Naive thymus-derived CD4-positive, alpha-beta T cell (primary cell): ENCODE results near the gene INPP5B. TPM values are rescaled to one million over a fixed set of nuclear protein-coding genes. Genes with fewer than 3 reads are reported as not detected.

Experiments used
- ATAC-seq: fragments of 150-1000 bp; cut with Tn5 transposase; 2 replicates; pipeline ENCODE4 v1.10.0; 2021; ENCODE audit warnings: mild to moderate bottlenecking, moderate library complexity
- CTCF ChIA-PET: fragments of 350-600 bp; sonication (Branson Sonifier 250); formaldehyde crosslinking; loops from one replicate; lab custom pipeline; 2021; ENCODE audit warnings: antibody characterized with exemption; lab: Charles Lee
- POLR2A ChIA-PET: fragments of 350-600 bp; sonication (Branson Sonifier 250); formaldehyde crosslinking; loops from one replicate; lab custom pipeline; 2021; ENCODE audit warnings: antibody characterized with exemption, inconsistent platforms; lab: Charles Lee
- DNase-seq, 9 donors: peaks; one replicate each; pipeline versions ENCODE4 v3.0.0 to v3.0.0-alpha.2; 2020 to 2022; ENCODE audit warnings: mixed read lengths in 1 of 9
- H3K27ac ChIP-seq: one replicate; pipeline ENCODE4 v1.7.0; 2013; ENCODE audit warnings: mild to moderate bottlenecking, low read depth, low read length, moderate library complexity
- H3K27me3 ChIP-seq, 2 donors: one replicate each; pipeline ENCODE4 v1.7.0; 2013; ENCODE audit warnings: low read length in 2 of 2, mild to moderate bottlenecking in 2 of 2, moderate library complexity in 2 of 2; ENCODE audit not compliant: control insufficient read depth in 2 of 2, insufficient read depth in 2 of 2
- H3K36me3 ChIP-seq, 3 experiments: 1 replicate in 2 of 3; 2 replicates in 1 of 3; pipeline ENCODE4 v1.7.0; 2013; ENCODE audit warnings: low read length in 3 of 3, mild to moderate bottlenecking in 3 of 3, moderate library complexity in 1 of 3; ENCODE audit not compliant: insufficient read depth in 3 of 3, control insufficient read depth in 2 of 3
- H3K4me1 ChIP-seq, 2 donors: one replicate each; pipeline ENCODE4 v1.7.0; 2013; ENCODE audit warnings: low read length in 2 of 2, mild to moderate bottlenecking in 2 of 2, moderate library complexity in 1 of 2; ENCODE audit not compliant: control insufficient read depth in 2 of 2, insufficient read depth in 2 of 2
- H3K4me3 ChIP-seq: 2 replicates; pipeline ENCODE4 v1.7.0; 2013; ENCODE audit warnings: mild to moderate bottlenecking, low read length
- H3K9me3 ChIP-seq, 3 experiments: 1 replicate in 2 of 3; 2 replicates in 1 of 3; pipeline ENCODE4 v1.7.0; 2013; ENCODE audit warnings: low read length in 3 of 3; ENCODE audit not compliant: control insufficient read depth in 2 of 3
- H3K27ac Mint-ChIP-seq, 9 donors: one replicate each; pipeline ENCODE4 v1.8.0; 2020 to 2022; ENCODE audit warnings: mixed read lengths in 9 of 9, mild to moderate bottlenecking in 8 of 9, moderate library complexity in 5 of 9, inconsistent platforms in 2 of 9
- H3K27me3 Mint-ChIP-seq, 5 donors: one replicate each; pipeline ENCODE4 v1.8.0; 2021 to 2022; ENCODE audit warnings: mixed read lengths in 5 of 5, mild to moderate bottlenecking in 1 of 5
- H3K36me3 Mint-ChIP-seq, 5 donors: one replicate each; pipeline ENCODE4 v1.8.0; 2020 to 2022; ENCODE audit warnings: mixed read lengths in 5 of 5, mild to moderate bottlenecking in 3 of 5, inconsistent platforms in 1 of 5
- H3K4me1 Mint-ChIP-seq, 7 donors: one replicate each; pipeline ENCODE4 v1.8.0; 2020 to 2022; ENCODE audit warnings: mixed read lengths in 7 of 7, mild to moderate bottlenecking in 3 of 7, inconsistent platforms in 1 of 7
- H3K4me3 Mint-ChIP-seq, 10 donors: one replicate each; pipeline ENCODE4 v1.8.0; 2020 to 2022; ENCODE audit warnings: mild to moderate bottlenecking in 10 of 10, mixed read lengths in 10 of 10, moderate library complexity in 6 of 10, inconsistent platforms in 2 of 10
- H3K9me3 Mint-ChIP-seq, 11 donors: one replicate each; pipeline ENCODE4 v1.8.0; 2020 to 2022; ENCODE audit warnings: mixed read lengths in 11 of 11, mild to moderate bottlenecking in 4 of 11, inconsistent platforms in 1 of 11, moderate library complexity in 1 of 11
- intact Hi-C, 2 donors: fragments of 100-400 bp; cut with micrococcal nuclease; formaldehyde crosslinking; loops; one replicate each; pipeline ENCODE4 v1.15.1; 2023
- polyA plus RNA-seq, 2 donors: library from polyadenylated mRNA; unstranded; fragments of 300-500 nt; fragmentation: Illumina TruSeq; gene quantifications; one replicate each; pipeline ENCODE4 v1.2.3, GENCODE V29; 2021
- total RNA-seq, 6 experiments: library from RNA in 5 of 6; stranded (reverse) in 5 of 6; gene quantifications; 1 replicate in 5 of 6; 2 replicates in 1 of 6; pipeline ENCODE4 v1.2.3 and lab custom pipeline; 2021 to 2026

INPP5B gene
- total and polyA plus RNA-seq, 7 experiments from 2014 or later = 14.1 to 35.7 (median 28.0) TPM

GRCh38 chr1:37846647-37847339 lies 100.1 kb downstream of the INPP5B start:
- Histone ChIP-seq H3K4me1 (peaks cover 14 to 29% of the 10 kb centered on the region in 2 donors), H3K36me3 (peaks cover 0 to 5% (median 0%) of the 10 kb centered on the region in 3 experiments), H3K9me3 (no peaks in the 10 kb centered on the region), H3K4me3 (no peak overlapping the region), H3K27me3 (no peaks in the 10 kb centered on the region), H3K27ac (peak overlapping the region; percentile 16)
- no peaks in the 10 kb centered on the region for H3K27me3 Mint-ChIP-seq
- ATAC-seq (no peak), DNase-seq (no peak)
- ChIA-PET POLR2A (interaction anchor here (0.6 kb wide), 1 partner anchor 81 kb away, joined by 3 read pairs; no protein-coding TSS in a partner anchor), CTCF (interaction anchor here (0.6 kb wide), 1 partner anchor 107 kb away, joined by 4 read pairs; no protein-coding TSS in a partner anchor)
- H3K9me3 Mint-ChIP-seq = no peaks in the 10 kb centered on the region
- H3K4me1 Mint-ChIP-seq = peaks cover 31 to 60% (median 44%) of the 10 kb centered on the region in 7 donors
- intact Hi-C loops = no loop called here
- peak overlapping the region; percentile 15 to 90 (median 33) for H3K27ac Mint-ChIP-seq
- H3K36me3 Mint-ChIP-seq = peaks cover 0 to 14% (median 9%) of the 10 kb centered on the region in 5 donors
- peak overlapping the region; percentile 14 to 74 (median 61) for H3K4me3 Mint-ChIP-seq

- H3K27ac Mint-ChIP-seq = peak overlapping the region in 2 of 9 donors; percentile 2 to 9
- H3K9me3 Mint-ChIP-seq = no peaks in the 10 kb centered on the region
- Histone ChIP-seq H3K4me1 (peaks cover 4 to 19% of the 10 kb centered on the region in 2 donors), H3K9me3 (no peaks in the 10 kb centered on the region), H3K36me3 (peaks cover 0 to 14% (median 0%) of the 10 kb centered on the region in 3 experiments), H3K27me3 (no peaks in the 10 kb centered on the region), H3K4me3 (no peak overlapping the region), H3K27ac (no peak overlapping the region)
- intact Hi-C loops = no loop called here
- H3K27me3 Mint-ChIP-seq = no peaks in the 10 kb centered on the region
- no peak for DNase-seq
- POLR2A ChIA-PET = no interaction called here
- CTCF ChIA-PET = no interaction called here
- peaks cover 31 to 60% (median 46%) of the 10 kb centered on the region in 7 donors for H3K4me1 Mint-ChIP-seq
- H3K4me3 Mint-ChIP-seq = peak overlapping the region in 2 of 10 donors; percentile 63 to 68
- peaks cover 0 to 14% (median 9%) of the 10 kb centered on the region in 5 donors for H3K36me3 Mint-ChIP-seq
- ATAC-seq = peak; percentile 29
Measured at GRCh38 chr1:37845786-37846185, 101.1 kb downstream of the INPP5B start.

- Mint-ChIP-seq H3K36me3 (peaks cover 0 to 14% (median 9%) of the 10 kb centered on the region in 5 donors), H3K27me3 (no peaks in the 10 kb centered on the region), H3K4me3 (peak overlapping the region in 2 of 10 donors; percentile 10 to 32), H3K27ac (peak overlapping the region in 5 of 9 donors; percentile 6 to 39 (median 17)), H3K9me3 (no peaks in the 10 kb centered on the region), H3K4me1 (peaks cover 31 to 60% (median 46%) of the 10 kb centered on the region in 7 donors)
- POLR2A ChIA-PET = no interaction called here
- Histone ChIP-seq H3K36me3 (peaks cover 0 to 19% (median 0%) of the 10 kb centered on the region in 3 experiments), H3K27ac (no peak overlapping the region), H3K27me3 (no peaks in the 10 kb centered on the region), H3K4me3 (no peak overlapping the region), H3K9me3 (no peaks in the 10 kb centered on the region), H3K4me1 (peaks cover 4 to 17% of the 10 kb centered on the region in 2 donors)
- intact Hi-C loops = no loop called here
- CTCF ChIA-PET = no interaction called here
- no peak for DNase-seq
- ATAC-seq = no peak
Measured at GRCh38 chr1:37845049-37845646, 101.7 kb downstream of the INPP5B start.

- Mint-ChIP-seq H3K9me3 (no peaks in the 10 kb centered on the region), H3K4me1 (peaks cover 31 to 57% (median 43%) of the 10 kb centered on the region in 7 donors), H3K27me3 (no peaks in the 10 kb centered on the region), H3K4me3 (no peak overlapping the region), H3K36me3 (peaks cover 0 to 19% (median 8%) of the 10 kb centered on the region in 5 donors), H3K27ac (no peak overlapping the region)
- H3K36me3 ChIP-seq = peaks cover 0 to 25% (median 4%) of the 10 kb centered on the region in 3 experiments
- no peak overlapping the region for H3K4me3 ChIP-seq
- CTCF ChIA-PET = no interaction called here
- H3K27ac ChIP-seq = no peak overlapping the region
- no peak for DNase-seq
- no peaks in the 10 kb centered on the region for H3K27me3 ChIP-seq
- H3K4me1 ChIP-seq = peaks cover 4 to 17% of the 10 kb centered on the region in 2 donors
- intact Hi-C loops = no loop called here
- no peaks in the 10 kb centered on the region for H3K9me3 ChIP-seq
- ATAC-seq = no peak
- POLR2A ChIA-PET = no interaction called here
Measured at GRCh38 chr1:37844536-37844935, 102.3 kb downstream of the INPP5B start.

- intact Hi-C loops = no loop called here
- ATAC-seq (no peak), DNase-seq (no peak)
- H3K4me1 ChIP-seq = peaks cover 4 to 5% of the 10 kb centered on the region in 2 donors
- Mint-ChIP-seq H3K9me3 (no peaks in the 10 kb centered on the region), H3K27me3 (no peaks in the 10 kb centered on the region), H3K4me1 (peaks cover 13 to 32% (median 27%) of the 10 kb centered on the region in 7 donors), H3K4me3 (no peak overlapping the region), H3K27ac (peak overlapping the region in 1 of 9 donors; percentile 31), H3K36me3 (peaks cover 0 to 30% (median 8%) of the 10 kb centered on the region in 5 donors)
- no peaks in the 10 kb centered on the region for H3K9me3 ChIP-seq
- no peaks in the 10 kb centered on the region for H3K27me3 ChIP-seq
- H3K27ac ChIP-seq = no peak overlapping the region
- POLR2A ChIA-PET = interaction anchor here (1.1 kb wide), 1 partner anchor 9 kb away, joined by 3 read pairs; no protein-coding TSS in a partner anchor
- no peak overlapping the region for H3K4me3 ChIP-seq
- CTCF ChIA-PET = no interaction called here
- peaks cover 5 to 53% (median 11%) of the 10 kb centered on the region in 3 experiments for H3K36me3 ChIP-seq
Measured at GRCh38 chr1:37841652-37842051, 105.2 kb downstream of the INPP5B start.

- Mint-ChIP-seq H3K27ac (no peak overlapping the region), H3K4me1 (peaks cover 6 to 23% (median 18%) of the 10 kb centered on the region in 7 donors), H3K4me3 (no peak overlapping the region), H3K36me3 (peaks cover 0 to 30% (median 11%) of the 10 kb centered on the region in 5 donors), H3K27me3 (no peaks in the 10 kb centered on the region), H3K9me3 (no peaks in the 10 kb centered on the region)
- Histone ChIP-seq H3K27ac (no peak overlapping the region), H3K27me3 (no peaks in the 10 kb centered on the region), H3K4me3 (no peak overlapping the region), H3K4me1 (no peaks in the 10 kb centered on the region), H3K9me3 (no peaks in the 10 kb centered on the region), H3K36me3 (peaks cover 5 to 59% (median 11%) of the 10 kb centered on the region in 3 experiments)
- ATAC-seq (no peak), DNase-seq (no peak)
- intact Hi-C loops = no loop called here
- ChIA-PET CTCF (no interaction called here), POLR2A (interaction anchor here (1.1 kb wide), 1 partner anchor 9 kb away, joined by 3 read pairs; no protein-coding TSS in a partner anchor)
Measured at GRCh38 chr1:37840711-37841110, 106.1 kb downstream of the INPP5B start.
